Left renal pelvis (tissue), 4 donors: ENCODE results near the gene SLC41A2. TPM values are rescaled to one million over a fixed set of nuclear protein-coding genes. Genes with fewer than 3 reads are reported as not detected.

Source experiments
- DNase-seq, 4 donors: peaks; one replicate each; pipeline ENCODE4 v3.0.0-alpha.2; 2013; ENCODE audit warnings: low read depth in 4 of 4, low spot score in 3 of 4
- polyA plus RNA-seq, 4 donors: library from polyadenylated mRNA; unstranded; fragments of 120-200 nt; gene quantifications; one replicate each; pipeline ENCODE4 v1.2.1, GENCODE V29; 2013; ENCODE audit not compliant: insufficient read length in 4 of 4

Gene SLC41A2
- polyA plus RNA-seq, 4 donors: 4.3 to 12.4 (median 5.7) TPM

DNA sequence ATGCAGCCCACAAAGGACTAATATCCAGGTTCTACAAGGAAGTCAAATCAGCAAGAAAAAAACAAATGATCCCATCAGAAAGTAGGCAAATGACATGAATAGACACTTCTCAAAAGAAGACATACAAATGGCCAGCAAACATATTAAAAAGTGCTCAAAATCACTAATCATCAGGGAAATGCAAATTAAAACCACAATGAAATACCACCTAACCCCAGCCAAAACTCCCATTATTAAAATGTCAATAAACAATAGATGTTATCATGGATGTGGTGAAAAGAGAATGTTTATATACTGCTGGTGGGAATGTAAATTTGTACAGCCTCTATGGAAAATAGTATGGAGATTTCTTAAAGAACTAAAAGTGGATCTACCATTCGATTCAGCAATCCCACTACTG, 25.0 kb downstream of the SLC41A2 start:
- DNase-seq: no peak

GRCh38 chr12:104930388-104931326, 27.4 kb downstream of the SLC41A2 start:
- DNase-seq: no peak

DNA sequence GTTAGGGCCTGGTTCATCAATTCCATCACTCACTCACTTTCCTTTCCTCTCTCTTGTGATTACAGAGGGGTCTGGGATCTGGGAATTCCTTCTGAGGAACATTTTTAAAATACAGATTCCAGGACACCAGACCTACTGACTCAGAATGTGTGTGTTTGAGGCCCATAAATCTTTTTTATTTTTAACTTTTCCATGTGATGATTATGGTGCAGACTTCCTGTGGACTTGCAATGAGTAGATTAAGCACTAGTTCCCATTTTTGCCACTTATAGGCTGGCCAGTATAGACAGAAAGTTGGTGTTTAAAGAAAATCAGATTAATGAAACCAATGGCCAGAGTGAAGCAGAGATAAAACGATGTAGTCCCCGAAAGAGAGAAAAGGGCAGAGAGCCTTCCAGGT, 28.1 kb downstream of the SLC41A2 start:
- DNase-seq: no peak

DNA sequence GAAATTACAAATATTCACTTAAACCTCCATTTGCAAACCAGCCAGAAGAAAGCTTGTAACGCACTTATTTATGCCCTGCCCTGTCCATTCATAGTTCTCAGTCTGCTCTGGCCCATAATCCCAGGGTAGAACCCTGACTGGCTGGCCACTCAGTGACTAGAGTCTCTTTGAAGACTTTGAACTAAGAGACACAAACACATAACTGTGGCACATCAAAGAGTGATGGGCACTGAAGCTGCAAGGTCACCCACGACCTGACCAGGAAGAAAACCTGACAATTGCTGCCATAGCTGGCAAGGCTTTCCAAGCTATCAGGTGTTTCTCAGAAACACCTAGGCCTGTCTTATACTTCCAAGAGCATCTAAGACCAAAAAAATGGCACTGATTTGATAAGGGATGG, 28.7 kb downstream of the SLC41A2 start:
- DNase-seq: no peak

- DNase-seq: no peak
Observed at GRCh38 chr12:104928036-104928745, 29.9 kb downstream of the SLC41A2 start.

- DNase-seq: no peak
Observed at GRCh38 chr12:104925501-104925900, 32.6 kb downstream of the SLC41A2 start.

DNA sequence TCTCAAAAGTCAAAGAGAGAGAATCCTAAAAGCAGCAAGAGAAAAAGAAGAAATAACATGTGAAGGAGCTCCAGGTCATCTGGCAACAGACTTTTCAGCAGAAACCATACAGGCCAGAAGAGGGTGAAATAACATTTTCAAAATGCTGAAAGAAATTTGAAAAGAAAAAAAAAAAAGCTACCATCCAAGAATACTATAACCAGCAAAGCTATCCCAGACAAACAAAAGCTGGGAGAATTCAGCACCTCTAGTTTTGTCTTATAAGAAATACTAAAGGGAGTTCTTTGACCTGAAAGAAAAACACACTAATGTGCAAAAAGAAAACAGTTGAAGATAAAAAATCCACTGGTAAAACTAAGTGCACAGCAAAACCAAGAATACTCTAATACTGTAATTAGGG, 36.8 kb downstream of the SLC41A2 start:
- no peak for DNase-seq

- no peak for DNase-seq
Observed at GRCh38 chr12:104911942-104912341, 46.1 kb downstream of the SLC41A2 start.

DNA sequence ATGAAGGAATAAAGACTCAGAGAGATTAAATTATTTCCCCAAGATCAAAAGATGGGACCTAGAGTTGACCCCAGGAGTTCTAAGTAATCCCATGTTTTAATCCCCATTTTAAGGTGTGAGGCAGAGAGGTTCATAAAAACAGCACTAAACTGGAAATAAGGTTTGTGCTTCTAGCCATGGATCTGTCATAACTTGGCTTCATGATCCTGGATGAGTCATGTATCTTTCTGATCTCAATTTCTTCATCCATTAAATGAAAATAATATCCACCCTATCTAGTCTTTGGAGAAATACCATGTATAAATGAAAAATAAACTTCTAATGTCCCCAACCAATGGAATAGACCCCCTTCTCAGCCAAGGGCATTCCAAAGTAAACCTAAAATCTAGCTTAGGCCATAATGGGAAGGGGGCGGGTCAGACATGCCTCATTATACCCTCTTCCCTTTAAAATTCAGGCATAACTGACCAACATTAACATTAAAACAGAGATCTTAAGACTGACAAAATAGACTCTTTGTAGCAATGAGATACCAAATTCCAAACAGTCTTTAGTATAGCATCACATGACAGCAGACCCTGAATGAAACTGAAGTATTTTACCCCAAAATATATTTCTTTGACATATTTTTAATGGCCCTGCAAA, 47.8 kb downstream of the SLC41A2 start:
- DNase-seq: no peak

DNA sequence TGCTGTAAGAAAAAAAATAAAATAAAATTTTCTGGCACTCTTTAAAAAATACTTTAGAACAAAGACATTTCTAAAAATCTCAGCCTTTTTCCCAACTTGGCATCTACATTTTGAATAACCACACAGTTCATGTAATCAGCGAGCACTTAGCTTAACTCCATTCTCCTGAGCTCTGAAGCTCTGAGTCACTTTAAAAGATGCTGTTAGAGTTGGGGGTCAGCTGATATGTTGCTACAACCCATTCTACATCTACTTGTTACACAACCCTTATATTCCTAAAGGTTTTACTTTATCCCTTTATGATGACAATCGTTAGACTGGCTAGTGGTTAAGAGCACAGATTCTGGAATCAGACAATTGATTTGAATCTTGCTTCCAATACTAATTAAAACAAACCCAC, 48.3 kb downstream of the SLC41A2 start:
- DNase-seq: no peak

Other genes starting within 250 kb of the SLC41A2 start
- 10 to 100 TPM; 12.3 to 15.1 (median 13.0) TPM for gene NOPCHAP1, start 28.0 kb upstream of the SLC41A2 start, polyA plus RNA-seq
- 1 to 10 TPM in 3 of 4 donors, under 1 TPM in 1; 0.75 to 4.1 (median 1.3) TPM for gene ALDH1L2, start 126.2 kb upstream of the SLC41A2 start, polyA plus RNA-seq
- gene WASHC4, start 149.4 kb upstream of the SLC41A2 start, polyA plus RNA-seq: 10 to 100 TPM; 43.2 to 69.5 (median 61.3) TPM